Stimulated activated CD4-positive, alpha-beta T cell treated with anti-CD3 and anti-CD28 coated beads, Interleukin-2, amount 100 ng/mL, for 4 hours (primary cell): ENCODE measurements around the gene MTMR1.

Source experiments
- DNase-seq: peaks from one replicate; pipeline ENCODE4 v3.0.0-alpha.2; 2020; ENCODE audit warnings: low read depth

The MTMR1 gene

DNA sequence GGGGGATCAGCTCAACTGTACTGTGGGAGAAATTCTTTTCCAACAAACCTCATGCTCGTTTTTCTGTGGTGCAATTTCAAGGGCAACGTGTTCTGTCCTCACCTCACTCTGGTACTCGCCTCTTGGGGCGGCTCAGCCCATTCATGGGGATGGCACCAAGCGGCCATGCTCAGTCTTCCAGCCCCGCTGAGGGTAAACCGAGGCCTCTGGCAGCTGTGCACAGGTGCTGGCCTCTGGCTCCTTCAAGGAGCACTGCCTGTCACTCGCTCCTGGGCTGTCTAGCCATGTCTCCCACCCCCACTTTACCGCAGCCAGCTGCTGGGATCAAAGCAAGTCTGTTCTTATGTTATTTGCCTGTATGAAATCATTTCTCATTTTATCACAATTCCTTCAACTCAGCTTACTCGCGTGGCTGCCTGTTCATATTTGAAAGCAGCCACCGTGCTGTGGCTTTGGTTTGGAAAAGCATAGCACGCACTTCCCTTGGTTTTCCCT lies 70.2 kb downstream of the MTMR1 start:
- DNase-seq: no peak

DNA sequence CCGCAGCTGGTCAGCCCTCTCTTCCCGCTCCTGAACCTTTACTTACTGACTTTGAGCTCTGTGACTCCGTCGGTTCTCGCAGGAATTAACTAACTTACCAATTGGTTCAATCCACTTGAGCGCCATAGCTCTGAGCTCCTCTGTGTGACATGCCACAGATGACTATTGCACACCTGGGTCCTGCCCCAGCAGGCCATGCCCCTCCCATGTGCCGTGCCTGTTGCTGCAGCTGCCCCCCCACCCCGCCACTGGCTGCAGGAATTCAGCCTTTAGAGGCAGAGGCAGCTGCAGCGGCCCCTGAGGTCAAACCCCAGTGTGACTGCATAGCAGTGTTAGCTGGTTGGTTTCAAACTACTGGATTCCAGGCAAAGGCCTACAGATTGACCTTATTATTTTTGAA lies 70.6 kb downstream of the MTMR1 start:
- DNase-seq: no peak

DNA sequence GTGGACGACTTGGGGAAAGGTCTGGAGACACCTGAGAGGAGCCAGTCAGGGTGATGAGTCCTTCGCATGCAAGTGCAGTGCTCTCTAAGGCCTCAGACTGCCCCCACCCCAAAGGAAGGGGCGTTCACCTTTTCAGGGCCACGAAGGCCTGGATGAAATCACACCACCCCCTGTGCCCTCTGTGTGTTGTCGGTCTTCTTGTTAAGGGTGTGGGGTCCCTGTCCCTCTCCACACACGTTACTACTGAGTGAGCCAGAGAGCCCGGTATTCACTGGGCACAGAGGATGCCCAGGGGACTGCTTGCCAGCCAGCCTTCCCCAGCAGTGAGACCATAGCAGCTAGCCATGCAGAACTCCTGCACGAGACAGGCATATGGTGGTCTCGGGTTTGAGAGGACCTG lies 72.0 kb downstream of the MTMR1 start:
- no peak for DNase-seq

DNA sequence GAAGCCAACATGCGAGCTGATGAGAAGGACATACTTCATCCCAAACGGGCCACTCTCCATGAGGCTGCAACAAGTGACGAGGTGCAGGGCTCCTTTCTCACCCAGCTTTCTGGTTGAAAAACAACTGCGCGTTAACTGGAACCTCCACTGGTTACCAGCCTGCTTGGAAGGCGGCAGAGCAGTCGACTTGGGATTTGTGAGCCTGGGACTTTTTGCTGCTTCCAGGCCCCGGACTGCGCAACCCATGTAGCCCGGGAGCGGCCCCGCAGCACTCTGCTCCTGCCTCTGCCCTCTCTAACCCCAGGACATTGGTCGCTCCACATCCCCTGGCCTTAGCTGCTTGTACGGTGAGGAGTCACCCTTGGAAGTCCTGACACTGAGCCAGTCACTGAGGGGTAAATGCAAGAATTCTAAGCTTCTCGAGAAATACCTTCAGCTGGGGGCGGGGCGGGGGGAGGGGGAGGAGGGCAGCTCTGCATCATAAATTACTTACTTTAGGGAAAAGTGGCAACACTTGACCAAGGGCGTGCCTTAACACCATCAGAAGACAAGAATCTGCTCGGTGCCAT lies 72.7 kb downstream of the MTMR1 start:
- no peak for DNase-seq

DNA sequence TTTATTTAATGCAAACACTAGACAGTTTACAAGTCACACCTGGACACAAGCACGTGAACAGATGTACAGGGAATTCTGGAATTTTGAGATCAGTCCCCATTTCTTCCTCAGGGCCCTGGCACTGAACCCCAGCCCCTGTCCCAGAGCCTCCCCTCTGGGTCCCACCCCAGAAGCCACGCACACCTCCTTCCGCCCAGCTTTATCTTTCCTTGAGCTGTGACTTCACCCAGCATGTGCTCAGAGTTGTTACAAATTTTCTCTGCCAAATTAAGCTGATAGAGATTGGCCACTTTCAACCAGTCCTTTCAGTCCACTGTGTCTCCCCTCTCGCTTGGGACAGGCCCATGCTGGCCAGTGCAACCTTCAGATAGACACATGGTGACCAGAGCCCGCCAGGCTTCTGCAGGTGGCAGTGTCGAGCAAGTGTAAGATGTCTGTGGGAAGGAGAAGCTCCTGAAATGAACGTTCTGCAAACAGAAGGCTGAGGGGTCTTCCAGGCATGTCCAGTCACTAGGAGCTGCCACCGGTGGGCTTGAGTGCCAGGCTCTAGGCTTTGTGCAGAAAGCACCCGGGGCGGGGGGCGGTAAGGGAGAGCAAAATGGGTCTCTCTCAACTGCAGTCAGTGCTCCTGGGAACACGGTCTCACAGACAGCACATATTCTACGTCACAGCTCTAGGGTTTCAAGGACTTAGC lies 73.3 kb downstream of the MTMR1 start:
- DNase-seq: no peak

DNA sequence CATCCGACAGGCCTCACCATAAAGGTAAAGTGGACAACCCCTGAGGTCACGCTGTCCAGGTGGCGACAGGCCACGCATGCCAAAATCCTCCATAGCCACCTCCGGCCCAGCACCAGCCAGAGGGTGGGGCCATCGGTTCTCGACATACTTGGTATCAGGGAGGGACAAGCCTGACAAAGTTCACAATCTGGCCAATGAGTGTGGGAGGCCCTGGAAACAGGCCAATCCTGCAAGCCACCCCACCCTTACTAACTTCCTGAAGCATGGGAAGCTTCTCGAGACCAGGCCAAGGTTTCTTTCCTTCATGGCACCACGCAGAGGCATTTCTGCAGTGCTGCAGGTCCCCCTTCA lies 73.8 kb downstream of the MTMR1 start:
- no peak for DNase-seq

DNA sequence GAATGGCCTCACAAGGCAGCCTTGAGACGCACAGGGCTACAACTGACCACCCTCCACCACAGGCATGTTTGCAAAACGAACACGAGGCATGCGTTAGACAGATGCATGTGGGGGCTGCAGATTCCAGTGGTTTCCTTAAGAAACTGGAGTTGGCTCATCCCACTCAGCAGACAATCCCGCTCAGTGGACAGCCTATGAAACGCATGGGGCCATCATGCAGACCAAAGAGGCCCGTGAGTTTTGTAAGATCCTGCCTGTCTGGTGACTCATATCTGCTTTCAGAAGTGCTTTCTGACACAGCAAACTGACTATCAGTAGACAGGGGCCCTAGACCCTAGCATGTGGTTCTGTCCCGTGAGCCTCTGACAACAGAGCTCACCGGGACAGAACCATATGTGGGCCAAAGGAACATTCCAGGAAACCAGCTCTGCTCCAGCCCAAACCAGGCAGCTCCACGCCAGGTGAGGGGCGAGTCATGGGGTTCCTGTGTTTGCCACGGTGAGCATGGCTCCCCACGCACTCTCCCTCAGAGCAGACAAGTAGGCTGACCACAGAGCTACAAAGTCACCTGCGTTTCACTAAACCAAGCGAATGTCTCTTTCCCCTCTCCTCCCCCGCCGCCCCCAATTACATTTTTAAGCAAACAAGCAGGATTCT lies 74.4 kb downstream of the MTMR1 start:
- no peak for DNase-seq

DNA sequence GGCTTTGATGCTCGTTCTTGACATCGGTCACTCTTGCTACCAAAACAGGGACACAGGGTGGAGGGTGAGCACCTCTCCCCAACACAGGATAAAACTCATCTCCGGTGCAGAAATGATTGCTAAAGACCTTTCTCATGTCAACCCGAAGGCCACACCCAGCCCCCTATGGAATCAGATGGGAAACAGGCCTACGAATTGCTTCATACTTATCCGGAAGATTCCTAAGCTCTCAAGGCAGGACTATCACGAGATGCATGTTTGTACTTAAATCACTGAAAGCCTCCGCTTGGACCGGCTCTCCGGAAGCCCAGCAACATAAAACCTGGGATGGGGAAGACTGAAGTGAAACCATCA lies 74.9 kb downstream of the MTMR1 start:
- no peak for DNase-seq

DNA sequence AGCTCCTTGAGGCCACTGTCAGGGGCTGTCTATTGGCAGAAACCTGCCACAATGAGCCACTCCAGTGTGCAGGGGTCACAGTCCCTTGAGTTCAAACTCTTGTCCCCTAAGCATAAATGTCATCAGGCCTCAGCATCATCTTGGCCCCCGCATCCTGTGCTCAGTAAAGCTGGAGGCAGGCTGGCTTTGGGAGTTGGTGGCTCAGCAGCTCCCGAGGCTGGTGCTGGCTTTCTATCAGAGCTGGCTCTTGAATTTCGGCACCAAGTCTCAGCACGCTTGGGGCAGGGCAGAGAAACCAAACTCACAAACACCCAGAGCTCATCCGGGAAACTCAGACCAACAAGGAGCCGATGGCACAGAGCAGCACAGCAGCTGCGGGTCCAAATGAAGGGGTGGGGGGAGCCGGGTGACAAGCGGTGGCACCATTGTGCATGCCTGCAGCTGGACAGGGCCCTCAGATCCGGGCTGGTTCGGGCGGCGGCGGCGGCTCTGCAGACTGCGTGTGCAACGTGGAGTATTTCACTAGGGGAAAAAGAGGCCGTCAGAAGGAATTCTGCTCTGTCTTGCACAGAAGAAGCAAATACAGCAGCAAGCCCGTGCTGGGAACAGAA lies 75.5 kb downstream of the MTMR1 start:
- no peak for DNase-seq

DNA sequence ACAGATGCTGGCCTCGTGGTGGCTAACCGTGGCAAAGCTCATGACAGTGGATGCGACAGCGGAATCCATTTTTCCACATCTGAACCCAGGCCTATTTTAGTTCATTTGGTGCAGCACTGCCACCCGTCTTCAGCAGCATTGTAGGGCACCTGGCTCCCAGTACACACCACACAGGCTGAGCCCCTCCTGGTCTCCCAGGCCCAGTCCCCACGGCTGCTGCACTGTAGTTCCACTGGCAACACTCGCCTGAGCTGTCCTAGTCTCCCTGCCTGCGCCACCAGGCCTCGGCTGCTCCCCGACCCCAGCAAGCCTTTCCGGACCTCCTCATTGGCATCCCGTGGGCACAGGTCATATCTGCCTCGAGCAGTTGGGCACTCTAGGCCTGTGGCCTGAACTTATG lies 76.2 kb downstream of the MTMR1 start:
- no peak for DNase-seq

DNA sequence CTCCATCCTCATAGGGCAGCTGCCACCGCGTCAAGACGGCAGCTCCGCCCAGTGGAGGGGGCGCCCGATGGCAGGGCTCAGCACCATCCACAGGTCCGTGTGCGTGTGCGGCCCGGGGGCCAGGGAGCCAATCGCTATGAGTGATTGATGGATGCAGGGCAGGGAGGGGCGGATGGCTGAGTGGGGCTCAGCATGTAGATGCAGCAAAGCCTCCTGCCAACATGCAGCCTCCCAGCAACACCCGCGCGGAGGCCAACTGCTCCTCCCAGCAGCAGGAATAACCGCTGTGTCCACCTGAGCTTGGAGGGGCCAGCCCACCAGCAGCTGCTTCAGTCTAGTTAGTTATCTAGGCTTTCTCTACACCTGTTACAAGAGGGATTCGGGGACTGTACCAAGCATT lies 77.4 kb downstream of the MTMR1 start:
- no peak for DNase-seq

DNA sequence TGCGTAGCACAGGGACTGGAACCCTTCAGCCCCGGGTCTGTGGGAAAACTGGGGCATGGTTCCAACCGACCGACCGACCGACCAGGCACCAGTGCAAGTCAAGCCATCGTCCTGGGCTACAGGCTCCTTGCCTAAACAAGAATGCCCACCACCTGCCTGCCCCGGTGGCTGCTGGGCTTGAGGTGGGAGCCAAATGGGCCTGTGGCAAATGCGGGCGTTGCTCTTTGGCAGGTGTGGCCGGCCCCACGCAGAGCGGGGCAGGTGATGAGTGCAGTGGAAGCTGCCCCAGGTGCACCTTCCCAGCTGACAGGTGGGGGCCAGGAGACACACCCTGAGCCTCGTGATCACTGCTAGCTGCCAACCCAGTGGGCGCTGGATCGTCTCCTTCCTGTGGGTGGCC lies 77.9 kb downstream of the MTMR1 start:
- DNase-seq: no peak

DNA sequence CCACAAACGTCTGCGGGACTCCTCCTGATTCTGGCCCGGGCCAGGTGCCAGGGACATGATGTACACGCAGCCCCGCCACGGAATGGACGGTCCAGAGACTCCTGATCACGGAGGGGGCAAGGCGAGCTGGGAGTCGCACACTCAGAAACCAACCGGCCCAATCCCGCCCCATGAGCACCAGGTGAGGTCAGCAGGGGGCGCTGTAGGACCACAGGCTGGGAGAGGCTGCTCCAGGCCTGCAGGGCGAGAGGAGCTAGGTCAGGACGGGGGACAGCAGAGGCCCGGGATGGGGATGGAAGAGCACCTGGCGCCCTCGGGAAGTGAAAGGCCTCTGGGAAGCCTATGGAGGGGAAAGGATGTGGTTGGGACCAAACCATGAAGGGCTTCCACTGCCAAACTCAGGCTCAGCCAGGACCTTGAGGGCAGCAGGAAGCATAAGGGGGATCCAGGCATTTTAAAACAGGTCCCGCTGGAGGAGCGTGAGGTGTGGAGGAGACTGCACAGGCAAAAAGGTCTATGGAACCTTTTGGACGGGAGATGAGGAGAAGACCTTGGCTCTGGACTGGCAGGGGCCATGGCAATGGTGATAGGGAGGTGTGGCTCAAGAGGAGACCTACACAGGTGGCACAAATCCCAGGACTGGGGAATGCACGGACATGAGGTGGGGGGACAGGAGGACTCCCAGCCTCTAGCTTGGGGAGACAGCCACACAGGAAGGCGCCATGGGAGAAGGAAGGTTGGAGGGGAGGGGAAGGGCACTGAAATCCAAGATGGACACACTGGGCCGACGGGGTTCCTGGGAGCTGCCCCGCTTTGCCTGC lies 79.2 kb downstream of the MTMR1 start:
- peak; percentile 55 for DNase-seq

DNA sequence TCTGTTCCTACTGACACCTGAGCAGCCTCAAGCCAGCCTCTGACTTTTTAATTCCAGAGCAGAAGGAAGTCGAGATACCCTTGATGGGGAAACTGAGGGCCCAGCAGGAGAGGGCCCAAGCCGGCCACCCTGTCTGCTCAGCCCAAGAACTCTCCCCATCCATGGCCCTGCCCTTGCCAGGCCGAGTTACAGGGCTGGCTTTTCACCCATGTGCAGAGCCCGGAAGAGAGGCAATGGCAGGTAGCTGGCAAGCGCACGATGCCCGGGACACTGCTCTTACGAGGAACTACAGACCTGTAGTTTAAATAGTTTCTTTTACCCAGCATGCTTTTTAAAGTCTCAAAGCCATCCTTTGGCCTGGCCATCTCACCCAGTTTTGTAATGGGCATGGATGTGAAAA lies 79.9 kb downstream of the MTMR1 start:
- DNase-seq: no peak

DNA sequence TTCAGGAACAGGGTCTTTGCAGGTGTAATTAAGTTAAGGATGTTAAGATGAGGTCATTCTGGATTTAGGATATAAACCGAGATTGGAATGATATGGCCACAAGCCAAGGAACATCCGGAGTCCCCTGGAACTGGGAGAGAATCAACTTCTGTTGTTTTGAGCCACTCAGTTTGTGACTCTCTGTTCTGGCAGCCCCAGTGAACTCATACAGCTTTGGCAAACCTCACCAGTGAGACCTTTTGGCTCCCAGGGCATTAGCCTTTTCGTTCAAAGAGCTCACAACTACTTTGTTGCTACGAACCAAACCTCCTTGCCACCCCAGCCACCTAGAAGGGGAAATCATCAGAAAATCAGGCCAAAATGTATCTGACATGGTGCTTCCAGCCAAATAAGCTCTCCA lies 80.4 kb downstream of the MTMR1 start:
- no peak for DNase-seq

DNA sequence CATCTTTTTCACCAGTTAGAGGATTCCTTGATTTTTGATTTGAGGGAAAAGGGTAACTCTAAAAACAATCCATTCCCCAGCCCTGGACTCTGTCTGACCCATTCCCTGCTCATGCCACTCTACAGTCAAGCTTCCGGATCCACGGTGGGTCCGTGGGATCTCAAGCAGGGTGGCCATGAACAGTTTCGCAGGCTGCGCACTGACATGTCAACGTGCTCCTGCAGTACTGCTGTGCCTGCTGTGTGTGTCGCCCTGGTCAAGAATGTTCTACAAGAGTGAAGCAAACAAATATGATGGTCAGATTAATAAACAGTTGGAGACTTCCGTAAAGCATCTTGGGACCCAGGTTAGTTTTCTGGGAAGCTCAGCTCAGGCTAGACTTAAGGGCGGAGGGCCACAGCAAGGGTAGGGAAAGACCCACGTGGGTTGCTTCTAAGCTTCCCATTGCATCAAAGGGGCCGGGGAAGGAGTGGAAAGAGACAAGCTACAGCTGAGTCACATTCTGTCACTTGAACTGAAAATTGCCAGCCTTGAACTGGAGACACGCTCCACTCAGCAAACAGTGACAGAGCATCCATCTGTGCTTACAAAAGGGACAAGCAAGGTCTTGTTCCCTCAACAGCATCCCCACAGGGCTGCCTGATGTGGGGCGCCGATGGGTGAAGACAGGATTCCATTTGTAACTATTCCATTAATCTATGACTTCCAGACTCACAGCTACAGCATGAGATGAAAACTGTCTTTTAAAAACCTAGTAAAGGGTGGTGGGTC lies 81.8 kb downstream of the MTMR1 start:
- DNase-seq: no peak

DNA sequence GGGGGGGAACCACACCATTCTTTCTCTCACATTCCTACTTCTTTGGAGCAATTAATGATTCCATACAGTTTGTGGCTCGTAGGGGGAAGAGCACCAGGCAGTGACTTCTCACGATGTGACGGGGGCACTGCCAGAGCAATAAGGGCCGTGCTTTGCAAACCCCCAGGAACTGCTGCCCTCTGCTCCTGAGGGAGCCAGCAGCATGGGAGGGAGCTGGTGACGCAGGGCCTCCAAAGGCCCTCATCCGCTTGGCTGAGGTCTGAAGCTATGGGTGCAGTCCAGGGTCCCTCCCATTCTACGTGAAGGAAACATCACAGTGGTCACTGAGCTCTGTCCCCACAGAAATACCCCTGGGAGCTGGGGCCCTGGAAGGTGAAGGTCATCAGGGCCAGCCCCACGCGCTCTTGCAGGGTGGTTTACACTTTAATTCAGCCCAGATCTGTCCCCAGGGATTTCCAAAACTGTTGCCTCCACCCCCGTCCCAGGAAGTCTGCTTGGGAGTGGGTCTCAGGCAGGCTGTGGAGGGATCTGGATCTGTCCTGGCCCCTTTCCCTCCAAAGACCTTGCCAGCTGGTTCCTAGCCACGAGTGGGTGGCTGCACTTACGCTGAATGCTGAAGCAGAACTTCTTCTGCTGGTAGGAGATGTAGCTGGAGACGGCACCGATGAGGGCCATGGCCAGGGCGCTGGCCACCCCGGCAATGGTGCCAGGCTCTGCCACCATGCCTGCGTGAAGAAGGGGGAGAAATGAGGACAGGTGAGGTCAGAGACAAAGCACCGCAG lies 82.6 kb downstream of the MTMR1 start:
- DNase-seq: no peak

DNA sequence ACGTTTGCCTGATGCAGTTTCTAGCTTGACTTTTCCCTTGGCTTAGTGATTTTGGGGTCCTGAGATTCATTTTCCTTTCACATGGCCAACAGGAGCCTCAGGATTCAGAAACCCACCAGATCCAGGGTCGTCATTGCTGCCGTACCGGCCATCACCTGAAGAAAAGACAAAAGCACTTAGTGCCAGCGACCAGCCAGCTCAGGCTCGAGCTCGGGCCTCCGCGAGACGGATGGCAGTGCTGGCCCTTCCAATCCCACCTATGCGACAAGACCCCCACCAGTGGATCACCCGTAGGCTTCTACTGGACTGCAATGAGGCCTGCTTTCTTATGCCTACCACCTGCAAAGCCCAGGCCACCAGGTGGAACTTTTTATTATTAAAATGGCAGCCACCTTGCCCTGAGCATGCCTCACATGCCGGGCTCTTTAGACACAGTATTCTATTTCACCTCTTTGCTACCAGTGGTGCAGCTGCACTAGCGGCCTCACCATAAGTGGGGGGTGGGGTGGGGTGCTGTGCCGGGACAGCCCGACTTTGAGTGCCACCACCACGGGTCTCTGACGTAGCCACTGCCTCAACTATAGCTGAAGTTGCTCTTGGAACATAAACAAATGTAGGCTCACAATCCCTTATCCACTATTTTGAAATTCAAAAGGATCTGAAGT lies 84.3 kb downstream of the MTMR1 start:
- DNase-seq: no peak

DNA sequence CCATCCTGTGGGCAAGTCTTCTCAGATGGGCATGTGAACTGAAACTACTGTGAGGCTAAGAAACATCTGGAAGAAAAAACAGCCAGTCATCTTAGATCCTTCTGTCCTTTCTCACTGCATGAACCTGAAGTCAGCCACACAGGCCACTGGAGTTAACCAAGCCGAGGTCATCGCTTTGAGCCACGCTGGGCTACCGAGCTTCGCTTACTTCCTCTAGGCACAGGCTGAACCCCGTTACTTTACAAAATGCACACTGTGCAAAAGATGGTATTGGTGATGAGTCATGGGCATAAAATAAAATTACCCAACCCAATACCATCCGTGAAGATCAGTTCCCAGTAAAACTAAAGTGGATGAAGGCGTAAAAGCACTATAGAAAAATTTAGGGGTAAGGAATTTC lies 86.2 kb downstream of the MTMR1 start:
- no peak for DNase-seq

DNA sequence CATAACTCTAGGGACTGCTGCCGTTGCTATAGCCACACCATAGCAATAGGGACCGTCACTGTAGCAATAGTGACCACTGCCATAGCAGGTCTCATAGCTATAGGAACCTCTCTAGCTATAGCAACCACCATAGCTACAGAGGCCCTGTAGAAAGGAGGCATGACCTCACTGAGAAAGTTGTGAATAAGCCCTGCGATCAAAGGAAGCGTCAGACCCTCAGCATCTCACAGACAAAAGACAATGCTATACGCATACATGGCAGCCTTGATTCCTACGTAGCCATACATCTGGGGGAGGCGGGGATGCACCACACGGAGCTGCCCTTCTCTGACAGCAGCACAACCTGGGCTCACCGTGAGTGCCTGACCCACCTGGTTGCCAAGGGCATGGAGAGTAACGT lies 88.5 kb downstream of the MTMR1 start:
- no peak for DNase-seq
